PC-3 (cell line): Measurements from ENCODE around the gene TRIM44. TPM values are rescaled to one million over a fixed set of nuclear protein-coding genes. Genes with fewer than 3 reads are reported as not detected.

Experiments
- ATAC-seq: fragments of 200-7000 bp; cut with Tn5 transposase; 2 replicates; pipeline ENCODE4 v1.9.1; 2020; ENCODE audit warnings: mild to moderate bottlenecking, moderate library complexity
- BruUV-seq: library from RNA; stranded (reverse); fragments of 400-500 nt; replicated peaks from 2 replicates; lab custom pipeline; 2021; lab: Mats Ljungman, UMichigan
- CTCF ChIA-PET: fragments of 300-600 bp; sonication (Branson Sonifier 250); formaldehyde crosslinking; loops from one replicate; lab custom pipeline; 2022; ENCODE audit warnings: antibody characterized with exemption; lab: Charles Lee
- POLR2A ChIA-PET: fragments of 300-600 bp; sonication (Branson Sonifier 250); formaldehyde crosslinking; loops from one replicate; lab custom pipeline; 2022; ENCODE audit warnings: antibody characterized with exemption; ENCODE audit not compliant: unreplicated experiment; lab: Charles Lee
- DNase-seq: peaks from one replicate; pipeline ENCODE4 v3.0.0-alpha.2; 2015
- H2AFZ ChIP-seq: fragments of 300-600 bp; sonication (generic); 2 replicates; pipeline ENCODE4 v1.6.0; 2016; ENCODE audit warnings: antibody characterized with exemption, low read length
- H3F3A ChIP-seq: fragments of 300-600 bp; sonication (generic); one replicate; pipeline ENCODE4 v1.6.0; 2017; ENCODE audit warnings: antibody characterized with exemption, low read length, control low read depth, mild to moderate bottlenecking; ENCODE audit not compliant: unreplicated experiment
- H3K27ac ChIP-seq: fragments of 300-600 bp; sonication (generic); 2 replicates; pipeline ENCODE4 v1.5.1; 2016; ENCODE audit warnings: mild to moderate bottlenecking, low read length
- H3K27me3 ChIP-seq: fragments of 300-600 bp; sonication (generic); 2 replicates; pipeline ENCODE4 v1.6.1; 2016; ENCODE audit warnings: low read length, mixed read lengths
- H3K36me3 ChIP-seq: fragments of 300-600 bp; sonication (generic); 2 replicates; pipeline ENCODE4 v1.6.1; 2016; ENCODE audit warnings: low read depth, mixed run types, low read length, mixed read lengths
- H3K4me1 ChIP-seq: fragments of 300-600 bp; sonication (generic); 2 replicates; pipeline ENCODE4 v1.5.1; 2016; ENCODE audit warnings: low read length; ENCODE audit not compliant: insufficient read depth
- H3K4me2 ChIP-seq: fragments of 300-600 bp; sonication (generic); 2 replicates; pipeline ENCODE4 v1.6.0; 2016; ENCODE audit warnings: low read length
- H3K4me3 ChIP-seq: fragments of 300-600 bp; sonication (generic); 2 replicates; pipeline ENCODE4 v1.5.1; 2016; ENCODE audit warnings: mild to moderate bottlenecking, low read length, mixed read lengths
- H3K79me2 ChIP-seq: fragments of 300-600 bp; sonication (generic); 2 replicates; pipeline ENCODE4 v1.6.1; 2017; ENCODE audit warnings: low read length, mixed read lengths
- H3K9ac ChIP-seq: fragments of 300-600 bp; sonication (generic); 2 replicates; pipeline ENCODE4 v1.6.0; 2016; ENCODE audit warnings: mild to moderate bottlenecking, low read length
- H3K9me2 ChIP-seq: fragments of 300-600 bp; sonication (generic); replicated peaks from 2 replicates; pipeline ENCODE4 v1.6.1; 2016; ENCODE audit warnings: mixed run types, low read length, mixed read lengths
- H3K9me3 ChIP-seq: fragments of 300-600 bp; sonication (generic); 2 replicates; pipeline ENCODE4 v1.6.1; 2016; ENCODE audit warnings: low read length, mixed read lengths
- H4K20me1 ChIP-seq: fragments of 300-600 bp; sonication (generic); 2 replicates; pipeline ENCODE4 v1.6.1; 2016; ENCODE audit warnings: low read length, mixed read lengths
- EZH2 ChIP-seq: fragments of 300-600 bp; sonication (generic); IDR thresholded peaks from one replicate; pipeline ENCODE4 v1.6.1; 2017; ENCODE audit warnings: antibody characterized with exemption, mild to moderate bottlenecking, low read length; ENCODE audit not compliant: unreplicated experiment
- EZH2phosphoT487 ChIP-seq: fragments of 300-600 bp; sonication (generic); IDR thresholded peaks from 2 replicates; pipeline ENCODE4 v1.6.1; 2018; ENCODE audit warnings: mild to moderate bottlenecking, antibody characterized with exemption, low read length, borderline replicate concordance
- intact Hi-C: fragments of 100-400 bp; cut with micrococcal nuclease; formaldehyde crosslinking; loops from 2 replicates; pipeline ENCODE4 v1.9.0; 2023
- total RNA-seq: library from RNA; depleted of rRNA; stranded (reverse); fragments of >200 nt; gene quantifications from 2 replicates; pipeline ENCODE4 v1.2.3, GENCODE V29; 2014
- TF ChIP-seq, protein P1 (sequence below): fragments of 300-600 bp; sonication (generic); conservative IDR thresholded peaks from 2 replicates; pipeline ENCODE4 v1.5.1; 2017; ENCODE audit warnings: antibody characterized with exemption, low read depth, mild to moderate bottlenecking, low read length

The TRIM44 gene
- total RNA-seq, 1 experiment from 2014 or later: 14.0 TPM

DNA sequence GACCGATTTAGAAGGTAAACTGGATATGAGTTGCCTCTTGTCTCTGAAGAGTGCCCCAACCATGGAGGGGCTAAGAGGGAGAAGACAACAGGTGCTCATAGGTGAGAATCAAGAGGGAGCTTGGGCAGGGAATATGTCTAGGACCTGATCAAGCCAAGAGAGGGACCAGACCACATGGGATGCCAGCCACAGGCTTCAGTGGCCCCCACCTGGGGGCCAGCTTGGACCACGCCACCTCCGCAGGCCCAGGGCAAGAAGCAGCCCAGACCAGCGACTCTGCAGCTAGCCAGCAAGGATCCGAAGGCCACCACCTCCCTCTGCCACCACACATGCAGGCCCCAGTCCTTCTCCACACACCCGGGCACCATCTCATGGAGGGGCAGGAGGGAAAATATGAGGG, 188.8 kb downstream of the TRIM44 start:
- H3K9me2 ChIP-seq: no peaks in the 10 kb centered on the region
- H4K20me1 ChIP-seq: no peaks in the 10 kb centered on the region
- no TSS peak for BruUV-seq
- no peak overlapping the region for H3K4me2 ChIP-seq
- H3K9ac ChIP-seq: no peak overlapping the region
- no peaks in the 10 kb centered on the region for H3K27me3 ChIP-seq
- ATAC-seq: no peak
- POLR2A ChIA-PET: no interaction called here
- TF ChIP-seq, protein P1, sequence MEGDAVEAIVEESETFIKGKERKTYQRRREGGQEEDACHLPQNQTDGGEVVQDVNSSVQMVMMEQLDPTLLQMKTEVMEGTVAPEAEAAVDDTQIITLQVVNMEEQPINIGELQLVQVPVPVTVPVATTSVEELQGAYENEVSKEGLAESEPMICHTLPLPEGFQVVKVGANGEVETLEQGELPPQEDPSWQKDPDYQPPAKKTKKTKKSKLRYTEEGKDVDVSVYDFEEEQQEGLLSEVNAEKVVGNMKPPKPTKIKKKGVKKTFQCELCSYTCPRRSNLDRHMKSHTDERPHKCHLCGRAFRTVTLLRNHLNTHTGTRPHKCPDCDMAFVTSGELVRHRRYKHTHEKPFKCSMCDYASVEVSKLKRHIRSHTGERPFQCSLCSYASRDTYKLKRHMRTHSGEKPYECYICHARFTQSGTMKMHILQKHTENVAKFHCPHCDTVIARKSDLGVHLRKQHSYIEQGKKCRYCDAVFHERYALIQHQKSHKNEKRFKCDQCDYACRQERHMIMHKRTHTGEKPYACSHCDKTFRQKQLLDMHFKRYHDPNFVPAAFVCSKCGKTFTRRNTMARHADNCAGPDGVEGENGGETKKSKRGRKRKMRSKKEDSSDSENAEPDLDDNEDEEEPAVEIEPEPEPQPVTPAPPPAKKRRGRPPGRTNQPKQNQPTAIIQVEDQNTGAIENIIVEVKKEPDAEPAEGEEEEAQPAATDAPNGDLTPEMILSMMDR: no peak
- no peak for TF ChIP-seq EZH2
- TF ChIP-seq EZH2phosphoT487: no peak
- H2AFZ ChIP-seq: no peak overlapping the region
- intact Hi-C loops: no loop called here
- no peak overlapping the region for H3K4me3 ChIP-seq
- no peaks in the 10 kb centered on the region for H3K4me1 ChIP-seq
- H3K27ac ChIP-seq: no peak overlapping the region
- CTCF ChIA-PET: no interaction called here
- no peaks in the 10 kb centered on the region for H3K36me3 ChIP-seq
- H3K79me2 ChIP-seq: no peaks in the 10 kb centered on the region
- no peaks in the 10 kb centered on the region for H3K9me3 ChIP-seq
- H3F3A ChIP-seq: no peaks in the 10 kb centered on the region
- no peak for DNase-seq

DNA sequence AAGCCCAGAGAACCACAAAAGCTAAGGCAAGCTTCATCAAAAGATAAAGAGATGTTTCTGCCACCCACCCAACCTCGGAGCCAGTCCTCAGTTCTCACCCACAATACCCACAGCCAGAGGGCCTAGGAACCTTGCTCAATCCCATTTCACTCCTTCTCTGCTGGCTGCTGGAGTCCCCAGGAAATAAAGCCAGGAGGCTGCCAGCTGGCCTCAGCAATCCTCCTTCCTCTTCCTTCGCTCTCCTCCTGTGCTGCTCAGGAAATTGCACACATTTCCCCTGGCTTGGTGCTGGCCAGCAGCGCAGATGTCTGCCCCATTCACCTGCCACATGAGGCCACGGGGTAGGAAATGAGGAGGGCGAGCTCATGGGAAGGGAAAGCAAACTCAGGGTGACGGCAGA, 189.5 kb downstream of the TRIM44 start:
- intact Hi-C loops: no loop called here
- H3K9me3 ChIP-seq: no peaks in the 10 kb centered on the region
- ChIA-PET CTCF (no interaction called here), POLR2A (no interaction called here)
- no peak overlapping the region for H3K4me3 ChIP-seq
- no peaks in the 10 kb centered on the region for H3K36me3 ChIP-seq
- no peak overlapping the region for H3K27ac ChIP-seq
- H4K20me1 ChIP-seq: no peaks in the 10 kb centered on the region
- no peaks in the 10 kb centered on the region for H3K27me3 ChIP-seq
- no peaks in the 10 kb centered on the region for H3K9me2 ChIP-seq
- no peak for ATAC-seq
- no peak overlapping the region for H2AFZ ChIP-seq
- H3K79me2 ChIP-seq: no peaks in the 10 kb centered on the region
- H3F3A ChIP-seq: no peaks in the 10 kb centered on the region
- TF ChIP-seq, protein P1: no peak
- H3K4me2 ChIP-seq: no peak overlapping the region
- no peaks in the 10 kb centered on the region for H3K4me1 ChIP-seq
- no TSS peak for BruUV-seq
- H3K9ac ChIP-seq: no peak overlapping the region
- DNase-seq: no peak

DNA sequence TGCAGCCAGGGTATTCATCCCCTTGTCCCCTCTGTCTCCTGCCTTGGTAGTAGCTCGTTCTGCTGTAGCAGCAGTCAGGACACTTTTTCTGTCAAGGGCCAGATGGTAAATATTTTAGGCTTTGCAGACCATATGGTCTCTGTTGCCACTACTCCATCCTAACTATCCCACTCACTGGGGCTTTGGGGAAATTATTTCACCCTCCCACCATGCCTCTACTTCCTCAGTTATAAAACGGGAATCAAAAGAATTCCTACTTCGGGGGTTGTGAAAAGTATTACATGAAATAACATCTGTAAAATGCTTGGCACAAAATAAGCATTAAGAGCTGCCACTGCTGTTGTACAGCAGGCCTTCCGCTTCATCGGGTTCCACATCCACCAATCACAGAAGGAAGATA, 191.4 kb downstream of the TRIM44 start:
- H3K9ac ChIP-seq: no peak overlapping the region
- no peaks in the 10 kb centered on the region for H4K20me1 ChIP-seq
- H3K79me2 ChIP-seq: no peaks in the 10 kb centered on the region
- no peak overlapping the region for H3K4me3 ChIP-seq
- no peak for ATAC-seq
- no peaks in the 10 kb centered on the region for H3K36me3 ChIP-seq
- no peak overlapping the region for H2AFZ ChIP-seq
- H3K9me3 ChIP-seq: no peaks in the 10 kb centered on the region
- no peak overlapping the region for H3K27ac ChIP-seq
- H3K27me3 ChIP-seq: no peaks in the 10 kb centered on the region
- H3K4me1 ChIP-seq: no peaks in the 10 kb centered on the region
- DNase-seq: no peak
- no TSS peak for BruUV-seq
- no peak overlapping the region for H3K4me2 ChIP-seq
- intact Hi-C loops: no loop called here
- POLR2A ChIA-PET: no interaction called here
- CTCF ChIA-PET: no interaction called here
- H3F3A ChIP-seq: no peaks in the 10 kb centered on the region
- TF ChIP-seq EZH2phosphoT487 (no peak), EZH2 (no peak)
- TF ChIP-seq, protein P1: no peak
- no peaks in the 10 kb centered on the region for H3K9me2 ChIP-seq
